MCF 10A (cell line): ENCODE results near the gene PRKN. TPM values are rescaled to one million over a fixed set of nuclear protein-coding genes. Genes with fewer than 3 reads are reported as not detected.
A peak's percentile ranks its signal among the peaks of the same experiment; 100 is the strongest.

Experiments
- BruUV-seq: library from RNA; stranded (reverse); fragments of 400-500 nt; replicated peaks from 2 replicates; lab custom pipeline; 2021; lab: Mats Ljungman, UMichigan
- CTCF ChIA-PET: fragments of 300-600 bp; sonication (Branson Sonifier 250); formaldehyde crosslinking; extraction: SDS; loops from one replicate; lab custom pipeline; 2021; ENCODE audit warnings: antibody characterized with exemption, inconsistent platforms; lab: Yijun Ruan, JAX
- POLR2A ChIA-PET: fragments of 300-600, 350-650 bp; sonication (Branson Sonifier 250); formaldehyde crosslinking; extraction: SDS; loops from one replicate; lab custom pipeline; 2020; ENCODE audit warnings: antibody characterized with exemption, inconsistent platforms; lab: Yijun Ruan, JAX
- DNase-seq: peaks from one replicate; pipeline ENCODE4 v3.0.0-alpha.2; 2018; ENCODE audit not compliant: unreplicated experiment
- H3K27ac Mint-ChIP-seq: one replicate; pipeline ENCODE4 v1.8.0; 2022; ENCODE audit warnings: mild to moderate bottlenecking, low read depth, mixed read lengths; ENCODE audit not compliant: unreplicated experiment
- H3K27me3 Mint-ChIP-seq: one replicate; pipeline ENCODE4 v1.8.0; 2022; ENCODE audit warnings: mixed read lengths; ENCODE audit not compliant: insufficient read depth, unreplicated experiment
- H3K36me3 Mint-ChIP-seq: one replicate; pipeline ENCODE4 v1.8.0; 2022; ENCODE audit warnings: mild to moderate bottlenecking, moderate library complexity, mixed read lengths; ENCODE audit not compliant: insufficient read depth, unreplicated experiment
- H3K4me1 Mint-ChIP-seq: one replicate; pipeline ENCODE4 v1.8.0; 2022; ENCODE audit warnings: mixed read lengths; ENCODE audit not compliant: insufficient read depth, unreplicated experiment
- H3K4me3 Mint-ChIP-seq: one replicate; pipeline ENCODE4 v1.8.0; 2022; ENCODE audit warnings: mild to moderate bottlenecking, moderate library complexity, mixed read lengths; ENCODE audit not compliant: unreplicated experiment
- H3K9me3 Mint-ChIP-seq: one replicate; pipeline ENCODE4 v1.8.0; 2022; ENCODE audit warnings: mixed read lengths; ENCODE audit not compliant: unreplicated experiment
- CTCF ChIP-seq: fragments of 200-600 bp; IDR thresholded peaks from one replicate; pipeline ENCODE4 v1.8.0; 2022; ENCODE audit warnings: antibody characterized with exemption, mild to moderate bottlenecking; ENCODE audit not compliant: unreplicated experiment
- intact Hi-C: fragments of 100-400 bp; cut with micrococcal nuclease; formaldehyde crosslinking; loops from 2 replicates; pipeline ENCODE4 v1.14.1; 2022
- total RNA-seq: library from RNA; stranded (reverse); gene quantifications from 2 replicates; pipeline ENCODE4 v1.2.3, GENCODE V29; 2022

The PRKN gene
- total RNA-seq, 1 experiment from 2014 or later, result 2.5 TPM

- BruUV-seq, result no TSS peak
- DNase-seq, result no peak
Measured at GRCh38 chr6:162626869-162627268, 100.7 kb downstream of the PRKN start.

GRCh38 chr6:162625846-162626540 lies 101.6 kb downstream of the PRKN start:
- no peaks in the 10 kb centered on the region for H3K27me3 Mint-ChIP-seq
- H3K4me3 Mint-ChIP-seq, result no peak overlapping the region
- no peak for TF ChIP-seq CTCF
- CTCF ChIA-PET, result no interaction called here
- peaks cover 5% of the 10 kb centered on the region for H3K4me1 Mint-ChIP-seq
- no peaks in the 10 kb centered on the region for H3K36me3 Mint-ChIP-seq
- no peak overlapping the region for H3K27ac Mint-ChIP-seq
- H3K9me3 Mint-ChIP-seq, result no peaks in the 10 kb centered on the region
- DNase-seq, result no peak
- BruUV-seq, result no TSS peak
- POLR2A ChIA-PET, result no interaction called here
- intact Hi-C loops, result no loop called here

More at GRCh38 chr6:162626869-162627268, 100.7 kb downstream of the PRKN start:
- Mint-ChIP-seq H3K36me3 (no peaks in the 10 kb centered on the region), H3K27me3 (no peaks in the 10 kb centered on the region), H3K4me3 (no peak overlapping the region), H3K4me1 (no peaks in the 10 kb centered on the region), H3K27ac (no peak overlapping the region), H3K9me3 (no peaks in the 10 kb centered on the region)
- ChIA-PET CTCF (no interaction called here), POLR2A (interaction anchor here (0.7 kb wide), 1 partner anchor 9 kb away, joined by 3 read pairs; no protein-coding TSS in a partner anchor)
- intact Hi-C loops, result no loop called here
- no peak for TF ChIP-seq CTCF

- CTCF ChIA-PET, result interaction anchor here (1.0 kb wide), 1 partner anchor 24 kb away, joined by 3 read pairs; no protein-coding TSS in a partner anchor
- Mint-ChIP-seq H3K27me3 (no peaks in the 10 kb centered on the region), H3K4me1 (peaks cover 7% of the 10 kb centered on the region), H3K27ac (no peak overlapping the region), H3K36me3 (no peaks in the 10 kb centered on the region), H3K4me3 (no peak overlapping the region), H3K9me3 (no peaks in the 10 kb centered on the region)
- no TSS peak for BruUV-seq
- intact Hi-C loops, result no loop called here
- TF ChIP-seq CTCF, result no peak
- POLR2A ChIA-PET, result interaction anchor here (2.1 kb wide), 1 partner anchor 13 kb away, joined by 5 read pairs; no protein-coding TSS in a partner anchor
- DNase-seq, result no peak
Measured at GRCh38 chr6:162622572-162622971, 105.0 kb downstream of the PRKN start.

GRCh38 chr6:162621246-162621645 lies 106.3 kb downstream of the PRKN start:
- no TSS peak for BruUV-seq
- no peaks in the 10 kb centered on the region for H3K27me3 Mint-ChIP-seq
- ChIA-PET POLR2A (interaction anchor here (1.1 to 2.1 kb wide), 5 partner anchors 14 to 1214 kb away, joined by 3 to 5 read pairs (median 3); partner anchors contain the start of genes PACRG and PRKN), CTCF (interaction anchor here (0.7 to 0.8 kb wide), 2 partner anchors 25 to 65 kb away, joined by 3 read pairs; no protein-coding TSS in a partner anchor)
- TF ChIP-seq CTCF, result no peak
- H3K36me3 Mint-ChIP-seq, result peaks cover 1% of the 10 kb centered on the region
- peaks cover 7% of the 10 kb centered on the region for H3K4me1 Mint-ChIP-seq
- no peak overlapping the region for H3K27ac Mint-ChIP-seq
- intact Hi-C loops, result no loop called here
- H3K4me3 Mint-ChIP-seq, result no peak overlapping the region
- H3K9me3 Mint-ChIP-seq, result no peaks in the 10 kb centered on the region
- peak; percentile 73 for DNase-seq
